Esophagus squamous epithelium (tissue), 5 donors: ENCODE measurements around the gene PRCC. TPM values are rescaled to one million over a fixed set of nuclear protein-coding genes. Genes with fewer than 3 reads are reported as not detected.
"Not testable (repeated sequence)": the region's sequence is repeated elsewhere in the genome, so short reads cannot be mapped to it uniquely, and the experiment has no call there.

Source experiments
- DNase-seq: peaks from one replicate; lab custom pipeline; 2025; lab: John Stamatoyannopoulos, UW
- H3K27ac ChIP-seq, 4 donors: fragments of 200-600 bp; sonication (generic); one replicate each; pipeline ENCODE4 v1.5.1; 2016 to 2019; ENCODE audit warnings: mild to moderate bottlenecking in 1 of 4
- H3K27me3 ChIP-seq, 4 donors: fragments of 200-600 bp; sonication (generic); 1 replicate in 3 of 4; 2 replicates in 1 of 4; pipeline versions ENCODE4 v1.5.1 to v1.6.0; 2017 to 2021; ENCODE audit warnings: antibody characterized with exemption in 1 of 4
- H3K36me3 ChIP-seq, 3 donors: fragments of 200-600 bp; sonication (generic); one replicate each; pipeline ENCODE4 v1.5.1; 2016 to 2019
- H3K4me1 ChIP-seq, 3 donors: fragments of 200-600 bp; sonication (generic); one replicate each; pipeline ENCODE4 v1.5.1; 2017 to 2019
- H3K4me3 ChIP-seq, 4 donors: fragments of 200-600 bp; sonication (generic); 1 replicate in 3 of 4; 2 replicates in 1 of 4; pipeline ENCODE4 v1.5.1; 2016 to 2019; ENCODE audit warnings: mild to moderate bottlenecking in 2 of 4, moderate library complexity in 1 of 4
- H3K9me3 ChIP-seq, 3 donors: fragments of 200-600 bp; sonication (generic); one replicate each; pipeline ENCODE4 v1.5.1; 2016 to 2019
- POLR2A ChIP-seq, 4 donors: fragments of 450-650 bp; IDR thresholded peaks; one replicate each; pipeline ENCODE4 v1.6.1; 2017; ENCODE audit warnings: antibody characterized with exemption in 4 of 4, mild to moderate bottlenecking in 4 of 4, moderate library complexity in 3 of 4
- WGBS, 2 donors: methylation state at CpG; one replicate each; pipeline ENCODE4 v1.1.5; 2018; 5-methylcytosine and 5-hydroxymethylcytosine counted together
- intact Hi-C: fragments of 100-400 bp; cut with DNase I; formaldehyde crosslinking; loops from one replicate; pipeline ENCODE4 v1.15.0; 2022
- total RNA-seq, 4 donors: library from RNA; depleted of rRNA; stranded (reverse); fragments of >200 nt; gene quantifications; one replicate each; pipeline ENCODE4 v1.1.0, GENCODE V29; 2016
- TF ChIP-seq, protein P1 (sequence below), 6 experiments: fragments of 450-650 bp in 4 of 6; fragments of 200-600 bp in 2 of 6; sonication (generic) in 2 of 6; IDR thresholded peaks; one replicate each; pipeline ENCODE4 v1.5.1; 2016 to 2019; ENCODE audit warnings: antibody characterized with exemption in 6 of 6, mild to moderate bottlenecking in 4 of 6, moderate library complexity in 4 of 6
- donor health status: DM: yes; HTN: yes; CAD: no.

Gene PRCC
- total RNA-seq, 4 donors from 2014 or later = 35.6 to 42.6 (median 38.3) TPM

GRCh38 chr1:156760796-156761104 is 6.6 kb upstream of the PRCC start:
- TF ChIP-seq, protein P1, sequence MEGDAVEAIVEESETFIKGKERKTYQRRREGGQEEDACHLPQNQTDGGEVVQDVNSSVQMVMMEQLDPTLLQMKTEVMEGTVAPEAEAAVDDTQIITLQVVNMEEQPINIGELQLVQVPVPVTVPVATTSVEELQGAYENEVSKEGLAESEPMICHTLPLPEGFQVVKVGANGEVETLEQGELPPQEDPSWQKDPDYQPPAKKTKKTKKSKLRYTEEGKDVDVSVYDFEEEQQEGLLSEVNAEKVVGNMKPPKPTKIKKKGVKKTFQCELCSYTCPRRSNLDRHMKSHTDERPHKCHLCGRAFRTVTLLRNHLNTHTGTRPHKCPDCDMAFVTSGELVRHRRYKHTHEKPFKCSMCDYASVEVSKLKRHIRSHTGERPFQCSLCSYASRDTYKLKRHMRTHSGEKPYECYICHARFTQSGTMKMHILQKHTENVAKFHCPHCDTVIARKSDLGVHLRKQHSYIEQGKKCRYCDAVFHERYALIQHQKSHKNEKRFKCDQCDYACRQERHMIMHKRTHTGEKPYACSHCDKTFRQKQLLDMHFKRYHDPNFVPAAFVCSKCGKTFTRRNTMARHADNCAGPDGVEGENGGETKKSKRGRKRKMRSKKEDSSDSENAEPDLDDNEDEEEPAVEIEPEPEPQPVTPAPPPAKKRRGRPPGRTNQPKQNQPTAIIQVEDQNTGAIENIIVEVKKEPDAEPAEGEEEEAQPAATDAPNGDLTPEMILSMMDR (IDR thresholded peaks at IDR 0.05) = no peak
- no peak for TF ChIP-seq POLR2A (IDR thresholded peaks at IDR 0.05)
- Histone ChIP-seq H3K4me1 (peaks cover 0 to 3% (median 1%) of the 10 kb centered on the region in 3 donors), H3K9me3 (no peaks in the 10 kb centered on the region), H3K27ac (no peak overlapping the region), H3K36me3 (no peaks in the 10 kb centered on the region), H3K27me3 (no peaks in the 10 kb centered on the region), H3K4me3 (no peak overlapping the region)
- intact Hi-C loops = no loop called here
- WGBS, 2 donors = 77 to 83% methylated on average over 2 to 4 of the region's 4 CpGs
- no peak for DNase-seq

- DNase-seq, H3K9me3 ChIP-seq, H3K27me3 ChIP-seq, intact Hi-C loops, H3K36me3 ChIP-seq, H3K4me3 ChIP-seq, H3K27ac ChIP-seq: not testable (repeated sequence)
- WGBS, 2 donors = 92 to 96% methylated on average over 14 to 15 of the region's 15 CpGs
- H3K4me1 ChIP-seq = peaks cover 13 to 38% (median 26%) of the 10 kb centered on the region in 3 donors
Observed at GRCh38 chr1:156765136-156765535, 2.2 kb upstream of the PRCC start.

DNA sequence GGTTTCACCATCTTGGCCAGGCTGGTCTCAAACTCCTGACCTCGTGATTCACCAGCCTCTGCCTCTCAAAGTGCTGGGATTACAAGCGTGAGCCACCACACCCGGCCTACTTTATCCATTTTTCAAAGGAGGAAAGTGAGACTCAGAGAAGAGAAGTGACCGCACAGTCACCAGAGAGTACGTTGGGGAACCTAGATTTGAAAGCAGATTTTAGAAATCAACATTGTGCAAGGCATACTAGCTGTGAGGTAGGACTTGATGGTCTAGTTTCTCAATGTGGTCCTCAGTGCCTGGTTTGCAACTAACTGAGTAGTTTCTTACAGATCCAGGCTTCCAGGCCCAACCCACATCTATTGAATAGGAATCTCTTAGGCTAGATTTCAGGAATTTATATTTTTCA is 1.7 kb upstream of the PRCC start:
- intact Hi-C loops = no loop called here
- Histone ChIP-seq H3K4me3 (peak overlapping the region in 1 of 4 donors; percentile 77), H3K9me3 (no peaks in the 10 kb centered on the region), H3K4me1 (peaks cover 17 to 43% (median 30%) of the 10 kb centered on the region in 3 donors), H3K27ac (peak overlapping the region in 2 of 4 donors; percentile 84 to 98), H3K27me3 (no peaks in the 10 kb centered on the region), H3K36me3 (peaks cover 0 to 8% (median 0%) of the 10 kb centered on the region in 3 donors)
- WGBS, 2 donors = 73 to 88% methylated on average over 2 to 5 of the region's 5 CpGs
- no peak for DNase-seq
- TF ChIP-seq POLR2A (IDR thresholded peaks at IDR 0.05) = no peak
- TF ChIP-seq, protein P1 (IDR thresholded peaks at IDR 0.05) = no peak

DNA sequence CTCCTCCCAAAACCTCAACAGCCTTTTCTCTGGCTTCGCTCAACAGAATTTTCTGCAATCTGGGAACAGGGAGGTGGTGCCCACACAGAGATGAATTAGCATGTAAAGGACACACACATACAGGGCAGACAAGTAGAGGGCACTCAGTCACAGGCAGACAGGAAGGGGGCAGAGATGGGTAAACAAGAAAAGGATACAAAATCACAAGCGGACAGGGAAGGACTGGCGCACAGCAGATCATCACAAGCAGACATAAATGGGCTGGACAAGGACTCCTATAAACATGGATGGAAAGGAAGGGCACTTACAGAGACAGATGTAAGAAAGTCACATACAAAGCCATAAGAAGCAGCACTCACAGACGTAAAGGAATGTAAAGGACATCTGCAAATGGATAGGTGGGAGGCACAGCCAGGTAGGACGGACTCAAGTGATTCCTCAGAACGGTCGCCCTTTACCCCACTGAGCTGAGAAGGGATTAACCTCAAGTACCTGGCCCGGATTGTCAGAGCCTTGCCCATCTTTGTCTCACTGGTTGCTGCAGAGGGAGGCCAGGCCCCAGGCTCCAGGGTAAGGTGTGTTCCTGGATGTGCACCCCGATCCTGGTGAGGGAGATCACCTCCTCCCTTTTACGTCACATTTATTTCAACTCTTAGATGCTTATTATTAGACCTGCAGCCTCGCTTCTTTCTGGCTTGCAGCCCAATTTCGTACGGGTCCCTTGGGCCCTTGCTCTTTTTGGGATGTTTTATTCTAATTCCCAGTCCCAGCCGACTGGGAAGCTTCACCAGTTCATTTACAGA is 836 bp upstream of the PRCC start:
- no peaks in the 10 kb centered on the region for H3K9me3 ChIP-seq
- H3K4me1 ChIP-seq = peaks cover 17 to 51% (median 36%) of the 10 kb centered on the region in 3 donors
- H3K4me3 ChIP-seq = peak overlapping the region; percentile 43 to 93 (median 81)
- no peak for DNase-seq
- H3K36me3 ChIP-seq = peaks cover 0 to 16% (median 0%) of the 10 kb centered on the region in 3 donors
- 2 to 4% methylated on average over 13 of the region's 14 CpGs for WGBS, 2 donors
- H3K27me3 ChIP-seq = no peaks in the 10 kb centered on the region
- peak overlapping the region; percentile 71 to 98 (median 87) for H3K27ac ChIP-seq
- intact Hi-C loops = no loop called here
- TF ChIP-seq POLR2A (IDR thresholded peaks at IDR 0.05) = peak in 1 of 4 donors; percentile 9
- TF ChIP-seq, protein P1 (IDR thresholded peaks at IDR 0.05) = peak in 1 of 6 experiments; percentile 16

- Histone ChIP-seq H3K36me3 (peaks cover 0 to 28% (median 0%) of the 10 kb centered on the region in 3 donors), H3K4me3 (peak overlapping the region; percentile 77 to 93 (median 88)), H3K4me1 (peaks cover 17 to 67% (median 44%) of the 10 kb centered on the region in 3 donors), H3K27ac (peak overlapping the region; percentile 90 to 98 (median 96)), H3K27me3 (no peaks in the 10 kb centered on the region), H3K9me3 (no peaks in the 10 kb centered on the region)
- intact Hi-C loops = no loop called here
- DNase-seq = no peak
- TF ChIP-seq POLR2A (IDR thresholded peaks at IDR 0.05) = no peak
- TF ChIP-seq, protein P1 (IDR thresholded peaks at IDR 0.05) = no peak
- WGBS, 2 donors = 0% methylated on average over 7 to 9 of the region's 31 CpGs
Observed at GRCh38 chr1:156767879-156768604, 707 bp downstream of the PRCC start.
